ENCODE results near the gene AP1S3.
"Not testable (repeated sequence)": the region's sequence is repeated elsewhere in the genome, so short reads cannot be mapped to it uniquely, and the experiment has no call there.

Gene AP1S3

DNA sequence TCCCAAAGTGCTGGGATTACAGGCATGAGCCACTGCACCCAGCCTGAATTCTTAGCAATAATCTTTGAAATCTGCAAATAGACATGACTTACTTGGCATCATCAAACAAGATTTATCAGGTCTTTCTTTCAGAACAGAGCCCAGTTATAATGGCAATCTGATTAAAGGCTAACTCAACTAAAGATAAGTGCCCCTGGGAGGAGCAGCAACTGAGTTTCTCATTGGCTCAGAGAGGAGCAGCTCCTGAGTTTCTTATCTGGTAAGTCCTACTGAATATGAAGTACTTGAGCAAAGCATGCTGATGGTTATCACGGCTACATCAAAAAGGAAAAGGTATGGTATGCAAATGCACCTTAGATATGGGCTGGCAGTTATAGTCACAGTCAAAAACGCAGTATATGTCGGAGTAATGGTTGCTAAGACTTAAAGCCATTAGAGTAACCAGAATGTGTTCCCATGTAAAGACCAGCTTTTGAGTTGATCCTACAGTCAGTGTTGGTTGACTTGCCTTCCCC is 15.0 kb upstream of the AP1S3 start:
- no peak for DNase-seq

DNA sequence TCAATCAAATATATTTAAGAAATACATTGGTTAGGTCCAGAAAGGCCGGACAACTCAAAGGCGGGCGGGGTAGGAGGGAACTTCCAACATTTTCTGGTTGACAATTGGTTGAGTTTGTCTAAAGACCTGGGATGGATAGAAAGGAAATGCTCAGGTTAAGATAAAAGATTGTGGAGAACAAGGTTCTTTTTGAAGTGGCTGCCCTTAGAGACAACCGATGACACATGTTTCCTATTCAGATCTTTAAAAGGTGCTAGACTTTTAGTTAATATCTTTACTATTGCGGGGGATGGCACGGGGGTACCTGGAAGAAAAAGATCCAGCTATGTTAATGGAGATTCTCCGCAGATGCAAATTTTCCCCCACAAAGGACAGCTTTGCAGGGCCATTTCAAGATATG is 10.0 kb upstream of the AP1S3 start:
- DNase-seq = no peak

DNA sequence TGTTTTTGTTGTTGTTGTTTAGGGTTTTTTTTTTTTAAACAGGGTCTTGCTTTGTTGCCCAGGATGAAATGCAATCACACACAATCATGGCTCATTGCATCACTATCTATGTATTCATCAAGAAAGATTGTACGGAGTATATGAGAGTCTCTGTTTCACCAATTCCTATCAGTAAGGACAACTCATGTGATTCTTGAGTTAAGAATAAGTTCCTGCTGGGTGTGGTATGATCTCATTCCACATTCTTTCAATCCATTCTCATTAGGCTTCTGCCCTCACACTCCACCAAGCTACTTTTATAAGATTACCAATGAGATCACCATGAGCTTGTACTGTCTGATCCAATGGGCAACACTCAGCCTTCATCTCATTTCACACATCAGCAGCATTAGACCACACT is 9.1 kb upstream of the AP1S3 start:
- DNase-seq = no peak

DNA sequence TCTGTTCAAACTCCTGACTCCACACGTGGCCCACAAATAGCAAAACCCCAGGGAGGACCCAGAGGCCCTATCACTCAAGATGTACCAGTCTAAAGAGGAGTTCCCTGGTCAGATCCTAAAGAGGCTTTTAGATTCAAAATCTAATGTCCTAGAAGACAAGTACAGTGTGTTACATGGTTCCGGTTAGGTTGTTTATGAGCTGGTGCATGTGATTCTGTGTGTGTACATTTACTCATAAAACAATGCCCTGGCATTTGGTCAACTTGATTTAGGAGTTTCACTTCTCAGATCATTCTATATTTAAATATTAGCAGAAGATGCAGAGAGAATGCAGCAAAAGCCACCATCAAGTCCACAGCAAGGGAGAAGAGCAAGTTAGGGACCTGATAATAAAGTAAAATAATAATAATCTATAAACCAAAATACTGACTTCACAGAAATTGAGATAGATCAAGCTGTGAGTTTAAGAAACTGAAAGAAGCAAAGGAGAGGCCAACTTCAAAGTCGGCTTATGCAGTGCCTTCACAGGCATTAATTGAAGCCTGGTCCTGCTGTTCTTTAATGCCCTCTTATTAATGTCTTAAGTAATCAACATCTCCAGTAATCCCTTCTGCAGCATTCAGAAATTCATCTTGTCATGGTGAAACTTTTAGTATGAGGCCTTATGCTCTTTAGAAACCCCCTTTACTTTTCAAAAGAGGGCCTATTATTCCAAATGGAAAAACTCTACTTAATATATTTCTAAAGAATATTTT is 4.2 kb upstream of the AP1S3 start:
- no peak for DNase-seq

DNA sequence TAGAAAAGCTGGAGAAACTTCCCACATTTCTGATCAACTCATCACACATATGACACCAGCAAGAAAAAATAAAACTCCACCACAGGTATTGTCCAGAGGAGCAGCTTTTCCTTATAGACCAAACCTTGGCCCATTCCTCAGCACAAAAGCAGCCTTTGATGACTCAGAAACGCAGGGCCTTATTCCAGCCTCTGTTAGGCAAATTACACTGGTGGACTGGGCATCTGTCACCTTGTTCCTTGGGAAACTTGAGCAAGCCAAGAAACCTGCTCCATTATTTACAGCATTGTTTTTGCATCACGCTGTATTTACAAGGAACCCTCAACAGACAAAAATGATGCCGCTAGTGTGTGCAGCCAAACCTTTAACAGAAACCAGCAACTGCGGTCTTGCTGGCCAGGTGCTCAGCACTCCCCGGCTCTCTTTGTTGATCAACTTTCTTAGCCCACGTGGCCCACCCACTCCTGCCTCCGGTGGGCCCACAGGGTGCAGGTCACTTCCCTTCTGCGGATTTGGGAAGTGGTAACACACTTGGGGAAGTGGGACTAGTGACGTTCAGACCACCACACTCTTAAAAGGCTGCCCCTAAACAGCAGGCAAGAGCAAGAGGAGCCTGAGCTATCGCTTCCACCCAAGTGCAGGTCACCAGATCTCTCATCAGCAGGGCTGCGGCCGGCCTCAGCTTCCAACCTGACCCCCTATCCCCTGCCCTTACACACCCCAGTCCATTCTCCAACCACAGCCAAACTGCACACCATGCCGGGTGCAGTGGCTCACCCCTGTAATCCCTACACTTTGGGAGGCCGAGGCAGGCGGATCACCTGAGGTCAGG is 1.5 kb downstream of the AP1S3 start:
- no peak for DNase-seq

DNA sequence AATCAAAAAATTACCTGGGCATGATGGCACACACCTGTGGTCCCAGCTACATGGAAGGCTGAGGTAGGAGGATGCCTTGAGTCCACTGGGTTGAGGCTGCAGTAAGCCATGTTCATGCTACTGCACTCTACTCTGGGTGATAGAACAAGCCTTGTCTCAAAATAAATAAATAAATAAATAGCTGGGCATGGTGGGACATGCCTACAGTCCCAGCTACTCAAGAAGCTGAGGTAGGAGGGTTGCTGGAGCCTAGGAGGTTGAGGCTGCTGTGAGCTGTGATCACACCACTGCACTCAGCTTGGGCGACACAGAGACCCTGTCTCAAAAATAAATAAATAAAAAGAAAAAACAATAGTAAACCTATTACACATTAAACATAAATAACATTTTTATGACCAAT is 3.0 kb downstream of the AP1S3 start:
- no peak for DNase-seq

DNA sequence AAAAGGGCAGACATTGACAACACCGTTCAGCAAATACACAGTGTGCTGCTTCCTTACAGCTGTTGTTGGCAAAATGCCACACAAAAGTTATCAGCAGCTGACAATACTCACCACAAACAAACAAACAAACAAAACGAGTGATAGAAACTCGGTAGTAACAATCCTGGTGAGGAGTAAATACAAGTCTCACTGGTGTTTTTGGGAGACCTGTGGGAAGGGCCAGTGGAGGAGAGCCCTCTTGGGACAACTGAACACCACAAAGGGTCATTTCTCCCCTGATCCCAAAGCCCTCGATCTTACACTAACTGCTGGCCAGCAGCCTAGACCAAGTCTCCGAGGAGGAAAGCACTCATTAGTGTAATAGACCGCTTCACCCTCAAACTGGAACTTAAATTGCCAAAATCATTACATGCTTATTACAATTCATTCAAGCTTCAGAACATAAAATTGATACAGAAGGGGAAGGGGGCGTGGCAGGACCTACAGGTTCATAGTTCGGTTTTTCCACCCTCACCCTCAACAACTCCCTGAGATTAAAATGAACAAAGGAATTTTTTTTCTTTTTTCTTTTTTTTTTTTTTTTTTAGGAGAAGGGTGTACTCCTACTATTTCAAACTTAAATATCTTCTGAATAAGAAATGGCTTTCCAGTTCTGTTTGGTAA is 5.0 kb downstream of the AP1S3 start:
- DNase-seq = no peak

DNA sequence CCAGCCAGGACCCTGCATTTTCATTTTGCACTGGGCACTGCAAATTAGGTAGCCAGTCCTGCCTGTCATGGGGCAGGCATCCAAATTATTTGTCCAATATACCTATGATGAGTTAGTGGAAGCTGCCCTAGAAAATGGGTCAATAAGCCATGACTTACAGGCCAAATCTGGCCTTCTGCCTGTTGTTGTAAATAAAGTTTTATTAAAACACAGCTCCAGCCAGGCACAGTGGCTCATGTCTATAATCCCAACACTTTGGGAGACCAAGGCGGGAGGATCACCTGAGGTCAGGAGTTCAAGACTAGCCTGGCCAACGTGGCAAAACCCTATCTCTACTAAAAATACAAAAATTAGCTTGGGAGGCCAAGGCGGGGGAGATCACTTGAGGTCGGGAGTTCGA is 8.3 kb downstream of the AP1S3 start:
- no peak for DNase-seq

DNA sequence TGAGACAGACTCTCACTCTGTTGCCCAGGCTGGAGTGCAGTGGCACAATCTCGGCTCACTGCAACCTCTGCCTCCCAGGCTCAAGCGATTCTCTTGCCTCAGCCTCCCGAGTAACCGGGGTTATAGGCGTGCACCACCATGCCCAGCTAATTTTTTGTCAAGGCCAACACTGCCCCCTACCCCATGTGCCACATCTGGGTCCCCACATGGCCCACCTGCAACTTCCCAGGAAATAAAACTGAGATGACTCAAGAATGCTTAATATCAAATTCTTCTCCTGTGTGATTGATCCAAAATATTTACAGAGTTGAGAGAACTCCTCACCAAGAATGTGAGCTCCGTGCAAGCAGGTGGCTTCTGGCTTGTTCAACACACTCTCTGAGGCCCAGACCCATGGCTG is 9.1 kb downstream of the AP1S3 start:
- no peak for DNase-seq

DNA sequence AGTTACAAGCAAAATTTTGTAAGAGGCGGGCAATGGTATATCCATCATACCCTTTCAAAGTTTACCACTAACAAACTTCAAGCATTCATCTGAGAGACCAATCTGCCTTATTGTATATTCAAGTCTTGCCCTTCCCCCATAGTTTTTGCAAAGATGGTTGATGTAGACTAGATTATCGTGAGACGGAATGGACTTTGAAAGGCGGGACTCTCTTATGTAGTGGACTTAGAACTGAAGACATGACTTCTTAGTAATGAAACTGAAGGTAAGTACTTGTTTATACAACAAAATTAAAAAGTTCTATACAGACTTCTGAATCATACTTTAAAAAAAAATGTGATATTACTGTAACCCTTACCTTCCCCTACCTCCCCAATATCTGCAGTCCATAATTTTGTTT is 10.4 kb downstream of the AP1S3 start:
- DNase-seq = no peak

DNA sequence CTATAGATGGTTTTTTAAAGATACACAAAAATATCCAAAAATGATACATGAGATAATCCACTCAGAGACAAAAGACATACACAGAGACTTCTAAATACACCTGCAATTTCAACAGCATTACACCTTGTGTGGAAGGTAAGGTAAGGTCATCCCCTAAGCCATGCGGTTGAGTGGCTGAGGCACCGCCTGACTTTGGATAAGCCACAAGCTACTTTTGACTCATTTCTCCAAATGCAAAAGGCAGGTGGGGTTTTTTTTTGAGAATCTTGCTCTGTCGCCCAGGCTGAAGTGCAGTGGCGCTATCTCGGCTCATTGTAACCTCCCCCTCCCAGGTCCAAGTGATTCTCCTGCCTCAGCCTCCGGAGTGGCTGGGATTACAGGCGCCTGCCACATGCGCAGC is 13.1 kb downstream of the AP1S3 start:
- no peak for DNase-seq

DNA sequence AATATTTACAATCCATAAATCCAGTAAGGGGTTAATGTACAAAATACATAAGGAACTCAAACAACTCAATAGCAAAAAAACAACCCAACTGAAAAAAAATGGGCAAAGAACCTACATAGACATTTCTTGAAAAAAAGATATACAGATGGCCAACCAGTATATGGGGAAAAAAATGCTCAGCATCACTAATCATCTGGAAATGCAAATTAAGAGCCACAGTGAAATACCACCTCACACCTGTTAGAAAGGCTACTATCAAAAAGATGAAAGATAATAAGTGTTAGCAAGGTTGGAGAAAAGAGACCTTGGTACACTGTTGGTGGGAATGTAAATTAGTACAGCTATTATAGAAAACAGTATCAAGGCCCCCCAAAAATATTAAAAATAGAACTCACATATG is 14.6 kb downstream of the AP1S3 start:
- DNase-seq = no peak

DNA sequence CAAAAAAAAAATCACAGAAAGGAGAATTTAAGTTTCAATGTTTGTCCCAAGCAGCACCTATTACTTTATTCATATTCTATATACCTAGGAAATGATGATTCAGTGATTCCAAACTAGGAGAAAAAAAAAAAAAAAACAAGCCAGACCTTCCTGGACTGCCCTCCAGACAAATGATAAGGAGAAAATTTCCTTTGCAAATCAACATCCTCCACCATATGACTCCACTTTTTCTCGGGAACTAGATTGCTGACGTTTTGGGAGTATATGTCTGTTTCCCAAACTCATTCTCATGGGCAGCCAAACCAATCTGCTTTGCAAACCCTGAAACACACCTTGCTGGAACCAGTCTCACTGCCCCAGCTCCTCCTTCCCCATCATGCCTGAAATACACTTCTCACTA is 16.8 kb downstream of the AP1S3 start:
- no peak for DNase-seq

DNA sequence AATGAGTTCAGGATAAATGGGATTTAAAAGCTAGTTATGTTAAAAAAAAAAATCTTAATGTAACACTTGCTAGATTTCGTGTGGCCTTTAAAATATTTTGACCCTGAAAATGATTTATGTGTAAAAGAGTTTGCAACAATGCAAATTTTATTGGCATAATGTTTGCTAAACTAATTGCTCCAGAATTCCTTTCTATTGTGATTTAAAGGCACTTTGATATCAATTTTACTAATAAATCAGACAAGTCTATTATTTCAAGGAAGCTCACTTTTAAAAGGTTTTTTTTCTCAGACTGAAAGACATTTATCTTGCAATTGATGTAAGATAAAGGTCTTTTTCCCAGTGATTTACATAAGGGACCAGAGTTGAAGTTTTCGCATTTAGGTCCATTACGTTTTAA is 17.5 kb downstream of the AP1S3 start:
- no peak for DNase-seq

DNA sequence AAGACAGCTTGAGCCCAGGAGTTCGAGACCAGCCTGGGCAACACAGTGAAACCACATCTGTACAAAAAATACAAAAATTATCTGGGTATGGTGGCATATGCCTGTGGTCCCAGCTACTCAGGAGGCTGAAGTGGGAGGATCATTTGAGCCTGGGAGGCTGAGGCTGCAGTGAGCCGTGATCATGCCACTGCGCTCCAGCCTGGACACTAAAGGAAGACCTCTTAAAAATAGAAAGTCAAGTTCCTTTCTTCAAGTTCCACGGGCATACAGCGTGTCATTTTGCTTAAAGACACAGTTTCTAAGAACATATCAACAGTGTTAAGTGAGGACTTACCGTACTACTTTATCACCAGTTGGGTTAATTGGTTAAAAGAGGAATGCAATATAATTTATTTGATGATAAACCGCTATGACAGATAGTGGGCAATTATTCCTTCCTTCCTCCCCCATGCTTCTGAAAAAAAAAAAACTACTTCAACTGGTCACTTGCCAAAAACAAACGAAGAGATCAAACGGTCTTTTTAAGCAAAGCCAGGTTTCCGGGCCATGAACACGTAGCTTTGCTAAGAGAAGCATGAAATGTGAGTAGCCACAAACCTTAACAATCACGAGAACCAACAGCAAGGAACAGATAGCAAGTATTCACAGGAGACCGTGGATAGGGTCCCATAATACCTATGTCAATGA is 21.4 kb downstream of the AP1S3 start:
- DNase-seq = no peak

DNA sequence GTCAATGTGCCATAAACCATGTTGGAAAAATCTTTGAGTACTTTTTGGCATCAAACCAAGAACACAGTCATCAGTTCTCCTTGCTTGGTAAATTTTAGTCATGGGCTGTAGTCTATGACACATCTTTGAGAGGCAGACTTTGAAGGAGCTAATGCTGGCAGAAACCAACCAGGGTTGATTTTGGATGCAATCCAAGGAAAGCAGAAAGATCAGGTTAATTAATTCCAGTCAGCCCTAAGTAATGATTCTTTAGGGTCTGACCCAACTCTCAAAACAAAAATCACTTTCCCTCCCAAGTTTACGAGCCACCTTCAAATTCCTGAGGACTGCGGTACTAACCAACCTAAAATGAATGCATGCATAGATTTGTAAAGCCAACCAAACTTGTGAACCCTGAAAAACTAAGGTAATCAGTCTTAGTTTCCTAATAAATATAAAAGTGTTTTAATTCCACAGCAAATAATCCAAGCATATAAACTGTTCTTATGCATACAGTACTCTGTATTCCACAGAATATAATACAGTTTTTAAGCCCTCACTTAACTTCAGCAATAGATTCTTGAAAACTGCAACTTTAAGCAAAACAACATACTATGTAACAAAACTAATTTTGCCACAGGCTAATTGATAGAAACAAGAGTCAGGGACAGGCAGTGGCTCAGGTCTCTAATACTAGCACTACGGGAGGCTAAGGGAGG is 22.0 kb downstream of the AP1S3 start:
- DNase-seq = peak; percentile 65 to 79

DNA sequence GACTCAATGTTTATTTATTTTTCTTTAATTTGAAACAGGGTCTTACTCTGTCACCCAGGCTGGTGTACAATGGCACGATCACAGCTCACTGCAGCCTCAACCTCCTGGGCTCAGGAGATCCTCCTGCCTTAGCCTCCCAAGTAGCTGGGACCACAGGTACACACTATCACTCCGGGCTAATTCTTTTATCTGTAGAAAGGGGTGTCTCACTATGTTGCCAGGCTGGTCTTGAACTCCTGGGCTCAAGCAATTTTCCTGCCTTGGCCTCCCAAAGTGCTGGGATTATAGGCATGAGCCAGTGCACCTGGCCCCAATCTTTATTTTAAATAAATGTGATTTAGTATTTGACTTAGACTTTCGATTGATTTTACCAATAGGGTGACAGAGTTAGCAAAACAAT is 22.6 kb downstream of the AP1S3 start:
- DNase-seq = not testable (repeated sequence)

DNA sequence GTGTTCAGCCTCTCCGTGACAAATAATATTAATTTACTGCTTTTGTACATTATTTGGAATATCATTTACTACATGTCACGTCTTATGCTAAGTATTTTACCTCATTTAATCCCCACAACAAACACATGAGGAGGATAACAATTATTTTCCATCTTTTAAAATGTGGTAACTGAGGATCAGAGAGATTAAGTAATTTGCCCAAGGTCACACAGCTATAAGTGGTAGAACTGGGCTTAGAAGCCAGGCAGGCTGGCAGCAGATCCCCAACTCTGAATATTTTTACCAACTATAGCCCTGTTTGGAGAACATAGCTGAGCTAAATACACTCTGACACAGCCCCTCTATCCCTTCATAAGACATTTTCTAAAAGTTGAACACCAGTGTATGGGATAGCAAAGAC is 24.1 kb downstream of the AP1S3 start:
- no peak for DNase-seq

DNA sequence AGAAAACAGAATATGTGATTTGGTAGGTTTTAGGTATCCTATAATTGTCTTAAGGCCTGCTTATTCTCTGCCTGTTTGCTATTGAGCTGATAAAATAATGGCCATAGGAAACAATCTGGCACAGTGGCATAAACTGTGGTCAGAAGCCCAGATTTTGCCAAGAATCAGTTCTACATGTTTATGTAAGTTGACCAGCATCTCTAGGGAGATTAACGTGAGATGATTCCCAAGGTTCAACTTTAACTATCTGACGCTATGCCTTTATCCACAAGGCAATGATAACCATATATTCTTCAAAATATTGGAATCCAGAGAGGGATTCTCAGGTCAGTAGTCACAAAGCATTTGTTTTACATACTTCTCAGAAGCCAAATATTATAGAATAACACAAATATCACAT is 25.6 kb downstream of the AP1S3 start:
- no peak for DNase-seq

DNA sequence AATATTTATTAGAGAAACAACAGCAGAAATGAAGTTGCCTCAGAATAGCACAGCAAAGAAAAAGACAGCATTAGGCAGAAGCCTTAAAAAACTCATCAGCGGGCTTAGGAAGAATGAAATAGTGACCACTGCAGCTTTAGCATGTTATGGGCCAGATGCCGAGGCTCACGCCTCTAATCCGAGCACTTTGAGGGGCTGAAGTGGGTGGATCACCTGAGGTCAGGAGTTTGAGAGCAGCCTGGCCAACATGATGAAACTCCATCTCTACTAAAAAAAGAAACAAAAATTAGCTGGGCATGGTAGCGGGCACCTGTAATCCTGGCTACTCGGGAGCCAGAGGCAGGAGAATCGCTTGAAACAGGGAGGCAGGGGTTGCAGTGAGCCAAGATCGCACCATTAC is 32.4 kb downstream of the AP1S3 start:
- no peak for DNase-seq

DNA sequence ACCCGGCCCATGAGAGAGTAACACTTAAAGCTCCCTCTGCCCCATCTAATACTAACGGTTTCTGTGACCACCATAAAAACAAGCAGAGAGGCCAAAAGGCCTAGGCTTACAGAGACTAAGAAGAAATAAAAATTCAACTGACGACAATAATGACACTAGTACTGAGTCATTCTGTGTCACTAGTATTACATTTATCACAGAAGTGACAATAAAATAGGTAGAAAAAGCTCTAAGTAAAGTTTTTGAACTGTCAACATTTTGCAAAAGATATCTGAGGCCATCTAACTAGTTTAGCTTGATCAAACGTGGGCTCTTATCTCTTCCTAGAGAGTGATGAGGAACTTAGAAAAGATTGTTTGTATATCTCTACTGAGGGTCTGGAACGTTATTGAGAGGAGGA is 35.6 kb downstream of the AP1S3 start:
- no peak for DNase-seq

DNA sequence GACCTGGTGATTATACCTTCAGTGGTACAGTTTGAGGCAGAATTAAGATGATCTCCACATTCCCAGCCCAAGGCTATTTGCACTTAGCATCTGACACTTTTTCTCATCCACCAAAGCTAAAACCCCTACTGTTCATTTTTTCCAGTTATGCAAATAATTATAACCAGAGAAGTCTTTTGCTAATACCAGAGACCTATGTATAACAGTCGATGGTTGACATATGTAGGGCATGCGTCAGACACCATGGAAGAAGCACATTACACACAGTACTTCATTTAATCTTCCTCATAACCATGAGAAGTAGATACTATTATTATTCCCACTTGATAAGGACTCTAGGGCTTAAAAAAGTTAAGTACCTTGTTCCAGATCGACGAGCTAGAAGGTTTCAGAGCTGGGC is 36.5 kb downstream of the AP1S3 start:
- DNase-seq = no peak

Data from SW 1271 (cell line).